Thyroid gland (tissue), 4 donors: ENCODE data around the gene SPATC1L. TPM values are rescaled to one million over a fixed set of nuclear protein-coding genes. Genes with fewer than 3 reads are reported as not detected.
"Not testable (repeated sequence)": the region's sequence is repeated elsewhere in the genome, so short reads cannot be mapped to it uniquely, and the experiment has no call there.

Experiments used
- DNase-seq, 2 donors: peaks; one replicate each; pipeline ENCODE4 v3.0.0-alpha.2; 2019
- H3K27ac ChIP-seq, 3 donors: fragments of 200-600 bp; sonication (generic); 1 replicate in 2 of 3; 2 replicates in 1 of 3; pipeline ENCODE4 v1.5.1; 2016 to 2019; ENCODE audit warnings: mild to moderate bottlenecking in 1 of 3, moderate library complexity in 1 of 3
- H3K27me3 ChIP-seq: fragments of 200-600 bp; sonication (generic); one replicate; pipeline ENCODE4 v1.5.1; 2019
- H3K36me3 ChIP-seq, 2 donors: fragments of 200-600 bp; sonication (generic); one replicate each; pipeline ENCODE4 v1.5.1; 2016 to 2019
- H3K4me1 ChIP-seq, 2 donors: fragments of 200-600 bp; sonication (generic); one replicate each; pipeline ENCODE4 v1.5.1; 2017 to 2019
- H3K4me3 ChIP-seq, 3 donors: fragments of 200-600 bp; sonication (generic); replicated peaks in 1 of 3; 1 replicate in 2 of 3; 2 replicates in 1 of 3; pipeline ENCODE4 v1.5.1; 2016; ENCODE audit warnings: mild to moderate bottlenecking in 1 of 3
- H3K9me3 ChIP-seq: fragments of 200-600 bp; sonication (generic); one replicate; pipeline ENCODE4 v1.5.1; 2017
- POLR2A ChIP-seq, 2 donors: fragments of 450-650 bp; IDR thresholded peaks; one replicate each; pipeline ENCODE4 v1.6.1; 2017; ENCODE audit warnings: antibody characterized with exemption in 2 of 2, mild to moderate bottlenecking in 2 of 2, moderate library complexity in 1 of 2
- WGBS, 2 donors: methylation state at CpG; one replicate each; pipeline ENCODE4 v1.1.5; 2017; 5-methylcytosine and 5-hydroxymethylcytosine counted together
- intact Hi-C: fragments of 100-400 bp; cut with DNase I; formaldehyde crosslinking; loops from one replicate; pipeline ENCODE4 v1.15.1; 2023
- total RNA-seq, 4 donors: library from RNA; depleted of rRNA; stranded (reverse); fragments of >200 nt; gene quantifications; one replicate each; pipeline ENCODE4 v1.2.3, GENCODE V29; 2016
- TF ChIP-seq, protein P1 (sequence below), 6 experiments: fragments of 200-600 bp in 3 of 6; fragments of 450-650 bp in 3 of 6; sonication (generic) in 3 of 6; IDR thresholded peaks; one replicate each; pipeline ENCODE4 v1.5.1; 2016 to 2019; ENCODE audit warnings: antibody characterized with exemption in 6 of 6, mild to moderate bottlenecking in 2 of 6, inconsistent platforms in 1 of 6, moderate library complexity in 1 of 6

SPATC1L gene
- total RNA-seq, 4 donors from 2014 or later = 3.5 to 9.0 (median 5.8) TPM

DNA sequence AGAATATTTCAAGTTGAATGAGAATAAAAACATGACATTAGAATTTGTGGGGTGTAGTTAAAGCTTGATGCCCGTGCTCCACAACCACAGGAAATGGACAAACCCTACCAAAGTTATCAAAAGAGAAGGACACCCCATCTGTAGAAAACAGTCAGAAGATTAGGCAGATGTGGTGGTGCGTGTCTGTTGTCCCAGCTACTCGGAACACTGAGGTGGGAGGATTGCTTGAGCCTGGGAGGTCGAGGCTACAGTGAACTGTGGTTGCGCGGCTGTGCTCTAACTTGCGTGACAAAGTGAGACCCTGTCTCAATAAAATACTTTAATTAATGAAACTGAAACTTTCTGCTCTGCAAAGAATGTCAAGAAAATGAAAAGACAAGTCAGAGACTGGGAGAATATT, 1.5 kb upstream of the SPATC1L start:
- WGBS, 2 donors = 83 to 91% methylated on average over 7 of the region's 7 CpGs
- no peak for DNase-seq

DNA sequence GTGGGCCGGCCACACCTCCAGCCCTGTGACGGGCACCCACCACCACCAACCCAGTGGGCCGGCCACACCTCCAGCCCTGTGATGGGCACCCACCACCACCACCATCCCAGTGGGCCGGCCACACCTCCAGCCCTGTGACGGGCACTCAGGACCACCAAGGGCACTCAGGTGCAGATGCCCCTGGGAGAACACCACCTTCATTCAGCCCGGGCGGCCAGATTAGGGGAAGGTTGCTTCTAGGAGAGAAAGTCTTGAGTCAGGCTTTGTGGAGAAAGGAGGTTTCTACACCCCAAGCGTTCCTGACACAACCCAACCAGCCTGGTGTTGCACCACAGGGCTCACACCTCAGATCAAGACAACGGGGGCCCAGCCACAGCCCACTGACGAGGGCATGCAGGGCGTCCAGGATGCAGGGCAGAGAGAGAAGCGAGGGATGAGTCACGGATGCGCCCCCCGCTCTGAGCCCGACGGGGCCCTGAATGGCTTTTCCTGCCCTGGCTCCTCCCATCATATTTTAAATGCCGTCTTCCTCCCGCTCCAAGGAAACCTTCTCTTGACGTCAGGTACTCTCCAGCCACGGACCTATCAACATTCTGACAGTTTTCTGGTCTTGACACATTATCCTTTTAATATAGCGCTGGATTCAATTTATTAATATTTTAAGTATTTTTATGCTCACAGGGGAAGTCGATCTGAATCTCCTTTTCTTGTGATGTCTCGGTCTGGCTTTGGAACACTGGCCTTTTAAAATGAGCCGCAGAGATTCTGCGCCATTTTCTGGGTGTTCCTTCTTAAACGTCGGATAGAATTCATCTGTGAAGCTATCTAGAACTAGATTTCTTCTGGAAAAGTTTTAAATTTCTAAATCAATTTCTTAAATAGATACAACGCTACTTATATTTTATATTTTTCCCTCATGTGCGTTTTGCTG, 631 bp upstream of the SPATC1L start:
- Histone ChIP-seq H3K27me3 (no peaks in the 10 kb centered on the region), H3K9me3 (no peaks in the 10 kb centered on the region), H3K4me1 (peaks cover 0 to 12% of the 10 kb centered on the region in 2 donors), H3K27ac (peak overlapping the region; percentile 29 to 73 (median 44)), H3K36me3 (no peaks in the 10 kb centered on the region), H3K4me3 (peak overlapping the region in 2 of 3 donors; percentile 8 to 19)
- DNase-seq = peak; percentile 85 to 88
- 18 to 46% methylated on average over 21 to 27 of the region's 30 CpGs for WGBS, 2 donors
- TF ChIP-seq POLR2A (IDR thresholded peaks at IDR 0.05) = peak in 1 of 2 donors; percentile 29
- TF ChIP-seq, protein P1, sequence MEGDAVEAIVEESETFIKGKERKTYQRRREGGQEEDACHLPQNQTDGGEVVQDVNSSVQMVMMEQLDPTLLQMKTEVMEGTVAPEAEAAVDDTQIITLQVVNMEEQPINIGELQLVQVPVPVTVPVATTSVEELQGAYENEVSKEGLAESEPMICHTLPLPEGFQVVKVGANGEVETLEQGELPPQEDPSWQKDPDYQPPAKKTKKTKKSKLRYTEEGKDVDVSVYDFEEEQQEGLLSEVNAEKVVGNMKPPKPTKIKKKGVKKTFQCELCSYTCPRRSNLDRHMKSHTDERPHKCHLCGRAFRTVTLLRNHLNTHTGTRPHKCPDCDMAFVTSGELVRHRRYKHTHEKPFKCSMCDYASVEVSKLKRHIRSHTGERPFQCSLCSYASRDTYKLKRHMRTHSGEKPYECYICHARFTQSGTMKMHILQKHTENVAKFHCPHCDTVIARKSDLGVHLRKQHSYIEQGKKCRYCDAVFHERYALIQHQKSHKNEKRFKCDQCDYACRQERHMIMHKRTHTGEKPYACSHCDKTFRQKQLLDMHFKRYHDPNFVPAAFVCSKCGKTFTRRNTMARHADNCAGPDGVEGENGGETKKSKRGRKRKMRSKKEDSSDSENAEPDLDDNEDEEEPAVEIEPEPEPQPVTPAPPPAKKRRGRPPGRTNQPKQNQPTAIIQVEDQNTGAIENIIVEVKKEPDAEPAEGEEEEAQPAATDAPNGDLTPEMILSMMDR (IDR thresholded peaks at IDR 0.05) = no peak
- intact Hi-C loops = loop anchor here (10.0 kb wide), 1 partner anchor 200 kb away; the partner anchor contains the start of gene COL6A1

More for the DNA sequence above, 1.5 kb upstream of the SPATC1L start:
- H3K27me3 ChIP-seq = no peaks in the 10 kb centered on the region
- H3K36me3 ChIP-seq = no peaks in the 10 kb centered on the region
- intact Hi-C loops = loop anchor here (10.0 kb wide), 1 partner anchor 201 kb away; the partner anchor contains the start of gene COL6A1
- no peaks in the 10 kb centered on the region for H3K9me3 ChIP-seq
- H3K4me1 ChIP-seq = peaks cover 0 to 12% of the 10 kb centered on the region in 2 donors
- H3K27ac ChIP-seq = no peak overlapping the region
- H3K4me3 ChIP-seq = no peak overlapping the region
- TF ChIP-seq, protein P1 (IDR thresholded peaks at IDR 0.05) = no peak
- TF ChIP-seq POLR2A (IDR thresholded peaks at IDR 0.05) = no peak

DNA sequence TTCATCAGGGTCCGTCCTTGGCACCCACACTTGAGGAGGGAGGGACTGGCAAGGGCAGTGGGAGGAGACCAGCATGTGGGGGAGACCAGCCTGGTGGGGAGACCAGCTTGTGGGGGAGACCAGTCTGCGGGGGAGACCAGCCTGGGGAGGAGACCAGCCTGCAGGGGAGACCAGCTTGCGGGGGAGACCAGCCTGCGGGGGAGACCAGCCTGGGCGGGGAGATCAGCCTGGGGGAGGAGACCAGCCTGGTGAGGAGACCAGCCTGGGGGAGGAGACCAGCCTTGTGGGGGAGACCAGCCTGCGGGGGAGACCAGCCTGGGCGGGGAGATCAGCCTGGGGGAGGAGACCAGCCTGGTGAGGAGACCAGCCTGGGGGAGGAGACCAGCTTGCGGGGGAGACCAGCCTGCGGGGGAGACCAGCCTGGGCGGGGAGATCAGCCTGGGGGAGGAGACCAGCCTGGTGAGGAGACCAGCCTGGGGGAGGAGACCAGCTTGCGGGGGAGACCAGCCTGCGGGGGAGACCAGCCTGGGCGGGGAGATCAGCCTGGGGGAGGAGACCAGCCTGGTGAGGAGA, 836 bp downstream of the SPATC1L start:
- H3K36me3 ChIP-seq, H3K27me3 ChIP-seq, DNase-seq, H3K4me1 ChIP-seq, H3K27ac ChIP-seq, H3K4me3 ChIP-seq, H3K9me3 ChIP-seq: not testable (repeated sequence)
- intact Hi-C loops = loop anchor here (10.0 kb wide), 1 partner anchor 199 kb away; the partner anchor contains the start of gene COL6A1
- WGBS, 2 donors = 43% methylated on average over 1 of the region's 13 CpGs; no CpG with 5 or more reads in 1 of the 2 donors

GRCh38 chr21:46182548-46183336, 1.5 kb downstream of the SPATC1L start:
- WGBS, 2 donors = 91 to 93% methylated on average over 33 to 43 of the region's 44 CpGs
- no peak for DNase-seq
- TF ChIP-seq POLR2A (IDR thresholded peaks at IDR 0.05) = no peak
- TF ChIP-seq, protein P1 (IDR thresholded peaks at IDR 0.05) = no peak
- no peak overlapping the region for H3K4me3 ChIP-seq
- H3K9me3 ChIP-seq = no peaks in the 10 kb centered on the region
- no peaks in the 10 kb centered on the region for H3K36me3 ChIP-seq
- intact Hi-C loops = loop anchor here (10.0 kb wide), 1 partner anchor 198 kb away; the partner anchor contains the start of gene COL6A1
- H3K4me1 ChIP-seq = no peaks in the 10 kb centered on the region
- H3K27ac ChIP-seq = no peak overlapping the region
- H3K27me3 ChIP-seq = no peaks in the 10 kb centered on the region

- Histone ChIP-seq H3K4me1 (no peaks in the 10 kb centered on the region), H3K27me3 (no peaks in the 10 kb centered on the region), H3K4me3 (no peak overlapping the region), H3K36me3 (no peaks in the 10 kb centered on the region), H3K27ac (no peak overlapping the region), H3K9me3 (no peaks in the 10 kb centered on the region)
- WGBS, 2 donors = 84 to 88% methylated on average over 8 to 9 of the region's 16 CpGs
- no peak for TF ChIP-seq POLR2A (IDR thresholded peaks at IDR 0.05)
- TF ChIP-seq, protein P1 (IDR thresholded peaks at IDR 0.05) = no peak
- no peak for DNase-seq
- intact Hi-C loops = loop anchor here (10.0 kb wide), 1 partner anchor 197 kb away; the partner anchor contains the start of gene COL6A1
These were observed 2.2 kb downstream of the SPATC1L start for GRCh38 chr21:46181953-46182547.
